ENCODE measurements around the gene KCNQ1.
A peak's percentile ranks its signal among the peaks of the same experiment; 100 is the strongest.

The KCNQ1 gene

GRCh38 chr11:2685566-2686359, 241.0 kb downstream of the KCNQ1 start:
- no peak for DNase-seq (ENCODE audit: low spot score)

- no peak for DNase-seq (ENCODE audit: low spot score)
Measured at GRCh38 chr11:2686360-2687222, 241.8 kb downstream of the KCNQ1 start.

DNA sequence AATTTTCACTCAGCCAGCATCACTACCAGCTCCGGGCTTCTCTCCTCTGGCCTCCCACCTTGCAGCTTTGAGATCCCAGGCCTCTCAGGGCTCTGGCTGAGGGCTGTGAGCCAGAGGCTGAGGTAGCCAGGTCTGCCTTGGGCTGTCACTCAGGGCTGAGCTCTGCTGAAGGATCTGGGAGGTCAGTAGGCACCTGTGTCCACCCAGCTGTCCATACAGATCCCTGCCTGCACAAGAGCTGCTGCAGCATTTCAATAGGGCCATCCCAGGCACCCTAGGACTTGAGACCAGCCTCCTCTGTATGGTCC, 242.4 kb downstream of the KCNQ1 start:
- no peak for DNase-seq (ENCODE audit: low spot score)

DNA sequence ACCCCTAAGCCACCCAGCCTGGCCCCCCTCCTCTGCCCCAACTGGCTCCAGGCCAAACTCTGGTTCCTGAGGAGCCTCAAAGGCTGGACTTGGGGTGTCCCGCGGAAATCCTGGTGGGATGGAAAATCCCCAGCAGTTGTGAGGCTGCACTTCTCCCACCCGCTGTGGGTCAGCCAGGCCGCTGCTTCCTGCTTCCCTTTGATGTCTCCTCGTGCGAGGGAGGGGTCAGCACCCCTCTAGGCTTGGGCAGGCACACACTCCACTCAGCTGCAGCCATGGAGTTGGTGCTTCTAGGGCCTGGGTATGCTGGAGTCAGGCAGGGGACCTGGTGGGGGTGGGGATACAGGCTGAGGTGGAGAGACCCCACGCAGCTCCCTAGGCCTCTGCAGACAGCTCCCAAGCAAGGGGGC, 243.0 kb downstream of the KCNQ1 start:
- no peak for DNase-seq (ENCODE audit: low spot score)

GRCh38 chr11:2688381-2689231, 243.8 kb downstream of the KCNQ1 start:
- DNase-seq (ENCODE audit: low spot score) = no peak

DNA sequence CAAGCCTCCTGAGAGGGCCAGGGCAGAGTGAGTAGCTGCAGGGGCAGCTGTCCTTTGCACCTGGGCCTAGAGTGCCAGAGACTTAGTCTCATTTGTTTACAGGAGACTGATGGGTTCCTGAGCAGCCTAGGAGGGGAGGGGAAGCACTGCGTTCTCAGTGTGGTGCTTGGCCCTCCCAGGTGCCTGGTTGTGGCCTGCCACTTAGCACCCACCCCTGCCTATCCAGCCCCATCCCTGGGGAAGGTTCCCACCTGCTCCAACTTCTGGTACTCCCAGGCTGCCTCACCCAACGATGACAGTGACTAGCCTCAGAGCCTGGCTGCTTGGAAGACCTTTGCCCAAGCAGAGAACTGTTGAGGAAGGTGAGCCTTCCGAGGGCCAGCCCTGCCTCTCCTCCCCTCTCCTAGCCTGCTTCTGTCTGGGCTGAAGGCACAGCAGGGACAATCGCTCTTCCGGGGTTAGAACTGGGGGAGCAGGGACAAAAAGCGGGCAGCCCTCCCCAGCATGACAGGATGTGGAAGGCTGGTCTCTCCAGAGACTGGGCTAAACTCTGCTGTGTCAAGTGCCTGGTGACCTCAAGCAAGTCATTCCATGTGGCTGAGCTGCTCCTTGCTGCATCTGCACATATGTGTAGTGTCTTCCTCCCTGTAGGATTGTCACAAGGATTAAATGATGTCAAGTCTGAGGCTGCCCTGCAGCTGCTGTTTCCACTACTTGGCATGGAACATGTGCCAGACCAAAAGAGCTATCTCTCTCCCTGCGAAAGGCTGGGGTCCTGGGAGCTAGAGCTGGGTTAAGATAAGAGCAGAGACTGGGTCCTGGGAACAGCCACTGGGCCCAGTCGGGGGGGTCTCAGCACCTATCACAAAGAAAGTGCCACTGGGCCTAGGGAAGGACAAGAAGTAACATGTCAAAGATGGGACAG, 245.1 kb downstream of the KCNQ1 start:
- DNase-seq (ENCODE audit: low spot score) = no peak

GRCh38 chr11:2690596-2691354, 246.0 kb downstream of the KCNQ1 start:
- DNase-seq (ENCODE audit: low spot score) = no peak

GRCh38 chr11:2691355-2691761, 246.6 kb downstream of the KCNQ1 start:
- DNase-seq (ENCODE audit: low spot score) = no peak

DNA sequence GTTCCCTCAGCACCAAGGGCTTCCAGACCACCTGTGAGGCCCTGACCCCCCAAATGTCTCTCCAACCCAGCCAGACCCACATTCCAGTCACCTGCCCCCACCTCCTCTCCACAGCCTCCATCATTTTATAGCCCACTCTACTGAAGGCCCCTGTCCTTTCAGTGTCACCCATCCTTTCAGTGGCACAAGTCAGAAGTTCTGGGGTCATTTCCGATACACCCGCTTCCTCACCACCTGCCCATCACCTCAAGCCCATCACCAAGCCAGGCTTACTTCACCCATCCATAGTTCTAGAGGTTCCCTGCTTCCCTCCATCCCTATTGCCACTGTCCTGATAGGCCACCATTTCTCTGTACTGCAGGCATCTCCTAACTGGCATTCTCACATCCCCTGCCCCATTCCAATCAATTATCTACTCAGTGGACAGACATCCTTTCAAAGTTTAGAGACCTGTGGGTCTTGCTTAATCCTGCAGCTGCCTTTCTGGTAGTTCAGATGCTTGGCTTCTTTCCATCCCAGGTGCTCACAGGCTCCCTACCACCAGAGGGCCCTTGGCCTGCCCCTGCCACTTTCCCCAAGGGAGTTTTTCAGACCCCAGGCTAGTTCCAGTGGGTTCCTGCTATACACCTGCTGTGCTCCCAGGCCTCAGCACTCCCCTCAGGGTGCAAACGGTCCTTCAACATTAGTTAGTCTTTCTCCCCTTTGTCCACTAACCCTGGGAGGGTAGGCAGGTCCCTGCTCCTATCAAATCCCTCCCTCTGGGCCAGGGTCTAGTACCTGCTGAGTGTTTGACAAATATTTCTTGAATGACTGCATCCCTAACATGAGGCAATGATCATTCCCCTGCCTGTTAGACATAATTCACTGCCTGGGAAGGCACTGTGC, 247.4 kb downstream of the KCNQ1 start:
- no peak for DNase-seq (ENCODE audit: low spot score)

- DNase-seq (ENCODE audit: low spot score) = no peak
Measured at GRCh38 chr11:2693271-2694261, 248.8 kb downstream of the KCNQ1 start.

- DNase-seq (ENCODE audit: low spot score) = no peak
Measured at GRCh38 chr11:2694495-2694894, 249.7 kb downstream of the KCNQ1 start.

GRCh38 chr11:2694995-2695939, 250.5 kb downstream of the KCNQ1 start:
- no peak for DNase-seq (ENCODE audit: low spot score)

GRCh38 chr11:2696455-2696854, 251.6 kb downstream of the KCNQ1 start:
- DNase-seq (ENCODE audit: low spot score) = no peak

DNA sequence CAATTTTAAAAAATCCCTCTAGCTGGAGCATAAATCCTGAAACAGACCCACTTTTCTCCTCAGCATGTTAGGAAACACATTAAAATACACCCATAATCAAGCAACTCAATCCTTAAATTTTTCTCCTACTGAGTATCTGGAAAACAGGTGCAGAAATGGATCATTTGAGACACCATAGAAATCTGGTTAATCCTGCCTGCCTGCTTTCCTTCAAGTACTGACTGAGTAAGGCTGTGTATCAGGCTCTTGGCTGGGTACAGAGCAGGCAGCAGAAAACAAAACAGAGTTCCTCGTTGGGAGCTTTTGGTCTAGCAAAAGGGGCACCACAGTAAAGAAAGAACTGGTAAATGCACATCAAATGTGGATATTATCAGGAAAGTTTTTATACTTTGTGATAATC, 253.1 kb downstream of the KCNQ1 start:
- DNase-seq (ENCODE audit: low spot score) = no peak

DNA sequence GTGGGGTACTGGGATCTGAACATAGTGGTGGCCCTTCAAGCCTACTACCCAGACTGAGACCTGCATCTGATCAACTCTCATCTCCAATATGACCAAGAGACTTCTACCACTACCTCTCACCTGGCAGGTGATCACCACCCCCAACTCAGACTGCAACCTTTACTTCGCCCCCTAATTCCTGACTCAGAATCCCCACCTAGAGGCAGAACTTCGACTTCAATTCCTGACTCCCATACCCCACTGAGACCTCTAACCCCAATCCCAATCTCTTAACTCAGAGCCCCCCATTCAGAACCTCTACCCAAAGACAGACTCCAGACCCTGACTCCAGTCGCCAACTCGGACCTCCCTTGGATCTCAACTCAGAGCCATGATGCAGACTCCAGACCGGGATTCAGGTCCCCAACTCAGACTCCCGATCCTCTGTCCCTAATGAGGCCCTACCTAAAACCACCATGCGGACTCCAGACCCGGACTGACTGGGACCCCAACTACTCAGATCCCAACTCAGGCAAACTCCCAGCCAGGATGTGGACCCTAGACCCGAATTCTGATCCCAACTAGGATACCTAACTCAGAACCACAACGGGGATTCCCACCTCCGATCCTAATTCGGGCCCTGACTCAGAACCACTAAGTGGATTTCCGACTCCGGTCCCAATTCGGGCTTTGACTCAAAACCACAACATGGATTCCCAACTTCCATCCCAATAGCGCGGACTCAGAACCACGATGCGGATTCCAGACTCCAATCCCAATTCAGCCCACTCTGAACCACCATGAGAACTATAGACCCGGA, 253.8 kb downstream of the KCNQ1 start:
- no peak for DNase-seq (ENCODE audit: low spot score)

- DNase-seq (ENCODE audit: low spot score) = peak; percentile 37
Measured at GRCh38 chr11:2699185-2699530, 254.3 kb downstream of the KCNQ1 start.
